ENCODE measurements around the gene MOB3A. TPM values are rescaled to one million over a fixed set of nuclear protein-coding genes. Genes with fewer than 3 reads are reported as not detected.

MOB3A gene
- total and polyA plus RNA-seq, 12 donors: 5.5 to 54.0 (median 37.1) TPM

GRCh38 chr19:2021453-2022140 lies 74.5 kb downstream of the MOB3A start:
- no peak overlapping the region for H3K4me3 ChIP-seq
- no peaks in the 10 kb centered on the region for H3K27me3 ChIP-seq
- peaks cover 0 to under 1% of the 10 kb centered on the region in 2 donors for H3K4me1 ChIP-seq (replicated peaks in 1 of 2)
- no peaks in the 10 kb centered on the region for H3K36me3 ChIP-seq (replicated peaks in 1 of 2)
- WGBS, 4 donors: 66 to 74% (median 70%) methylated on average over 3 to 4 of the region's 4 CpGs
- TF ChIP-seq POLR2A (IDR thresholded peaks at IDR 0.05): no peak
- intact Hi-C loops (cut with DNase I): no loop called here
- H3K27ac ChIP-seq: no peak overlapping the region
- DNase-seq: no peak
- peaks cover 0 to 5% (median 0%) of the 10 kb centered on the region in 3 donors for H3K9me3 ChIP-seq (replicated peaks in 1 of 3)

Small RNAs within 50 kb of the gene (small RNA-seq; reads per million reads assigned to genes)
- 0 reads per million in 2 donors for gene AC007136.1

Other genes with a start within 250 kb of the MOB3A start
- gene REXO1, start 247.8 kb downstream of the MOB3A start, total RNA-seq: 10 to 100 TPM in 8 of 9 donors, 1 to 10 TPM in 1; 9.3 to 98.8 (median 30.9) TPM
- gene REXO1, start 247.8 kb downstream of the MOB3A start, polyA plus RNA-seq: 100 to 1,000 TPM in 2 of 3 donors, 10 to 100 TPM in 1; 18.4 to 155 (median 150) TPM
- 10 to 100 TPM in 7 of 9 donors, 1 to 10 TPM in 2; 4.2 to 28.1 (median 16.3) TPM for gene KLF16, start 232.7 kb downstream of the MOB3A start, total RNA-seq
- gene KLF16, start 232.7 kb downstream of the MOB3A start, polyA plus RNA-seq: 10 to 100 TPM in 1 of 3 donors, 1 to 10 TPM in 2; 2.0 to 12.9 (median 6.9) TPM
- gene ABHD17A, start 210.8 kb downstream of the MOB3A start, total RNA-seq: 100 to 1,000 TPM in 4 of 9 donors, 10 to 100 TPM in 5; 51.8 to 145 (median 93.3) TPM
- gene ABHD17A, start 210.8 kb downstream of the MOB3A start, polyA plus RNA-seq: 100 to 1,000 TPM in 2 of 3 donors, 1 to 10 TPM in 1; 2.5 to 235 (median 195) TPM
- 10 to 100 TPM in 3 of 9 donors, 1 to 10 TPM in 6; 1.7 to 29.6 (median 9.0) TPM for gene ADAT3, start 190.9 kb downstream of the MOB3A start, total RNA-seq
- 1 to 10 TPM in 2 of 3 donors, not detected in 1; 8.1 to 8.3 TPM for gene ADAT3, start 190.9 kb downstream of the MOB3A start, polyA plus RNA-seq
- 100 to 1,000 TPM in 3 of 9 donors, 10 to 100 TPM in 6; 17.7 to 192 (median 74.7) TPM for gene SCAMP4, start 190.9 kb downstream of the MOB3A start, total RNA-seq
- 10 to 100 TPM; 13.5 to 43.8 (median 22.7) TPM for gene SCAMP4, start 190.9 kb downstream of the MOB3A start, polyA plus RNA-seq
- 10 to 100 TPM; 43.3 to 83.4 (median 71.2) TPM for gene CSNK1G2, start 155.2 kb downstream of the MOB3A start, total RNA-seq
- gene CSNK1G2, start 155.2 kb downstream of the MOB3A start, polyA plus RNA-seq: 100 to 1,000 TPM in 2 of 3 donors, 10 to 100 TPM in 1; 30.0 to 120 (median 100) TPM
- gene BTBD2, start 80.6 kb downstream of the MOB3A start, total RNA-seq: 100 to 1,000 TPM in 1 of 9 donors, 10 to 100 TPM in 8; 25.6 to 122 (median 81.7) TPM
- 10 to 100 TPM; 11.8 to 87.5 (median 57.7) TPM for gene BTBD2, start 80.6 kb downstream of the MOB3A start, polyA plus RNA-seq
- gene MKNK2, start 45.1 kb downstream of the MOB3A start, total RNA-seq: 100 to 1,000 TPM in 8 of 9 donors, 10 to 100 TPM in 1; 25.5 to 440 (median 171) TPM
- 100 to 1,000 TPM in 2 of 3 donors, 10 to 100 TPM in 1; 30.4 to 238 (median 140) TPM for gene MKNK2, start 45.1 kb downstream of the MOB3A start, polyA plus RNA-seq
- 1 to 10 TPM in 7 of 9 donors, under 1 TPM in 2; 0.69 to 8.7 (median 2.3) TPM for gene IZUMO4, start 589 bp upstream of the MOB3A start, total RNA-seq
- 10 to 100 TPM in 2 of 3 donors, 1 to 10 TPM in 1; 2.6 to 24.6 (median 17.4) TPM for gene IZUMO4, start 589 bp upstream of the MOB3A start, polyA plus RNA-seq
- 100 to 1,000 TPM in 8 of 9 donors, 10 to 100 TPM in 1; 51.3 to 193 (median 122) TPM for gene AP3D1, start 55.2 kb upstream of the MOB3A start, total RNA-seq
- gene AP3D1, start 55.2 kb upstream of the MOB3A start, polyA plus RNA-seq: 100 to 1,000 TPM in 2 of 3 donors, 10 to 100 TPM in 1; 88.7 to 133 (median 120) TPM
- 10 to 100 TPM in 7 of 9 donors, 1 to 10 TPM in 2; 4.2 to 98.9 (median 16.4) TPM for gene DOT1L, start 67.6 kb upstream of the MOB3A start, total RNA-seq
- 10 to 100 TPM in 2 of 3 donors, 1 to 10 TPM in 1; 6.8 to 39.2 (median 13.6) TPM for gene DOT1L, start 67.6 kb upstream of the MOB3A start, polyA plus RNA-seq
- 10 to 100 TPM; 58.1 to 89.5 (median 72.1) TPM for gene PLEKHJ1, start 140.0 kb upstream of the MOB3A start, total RNA-seq
- gene PLEKHJ1, start 140.0 kb upstream of the MOB3A start, polyA plus RNA-seq: 10 to 100 TPM; 18.1 to 82.9 (median 69.7) TPM
- gene SF3A2, start 140.5 kb upstream of the MOB3A start, total RNA-seq: 10 to 100 TPM in 8 of 9 donors, 1 to 10 TPM in 1; 8.8 to 64.3 (median 27.0) TPM
- 100 to 1,000 TPM in 1 of 3 donors, 10 to 100 TPM in 1, 1 to 10 TPM in 1; 3.9 to 110 (median 52.7) TPM for gene SF3A2, start 140.5 kb upstream of the MOB3A start, polyA plus RNA-seq
- 1 to 10 TPM in 2 of 9 donors, under 1 TPM in 4, not detected in 3; 0.36 to 1.5 (median 0.68) TPM for gene AMH, start 153.0 kb upstream of the MOB3A start, total RNA-seq
- gene AMH, start 153.0 kb upstream of the MOB3A start, polyA plus RNA-seq: 1 to 10 TPM in 2 of 3 donors, not detected in 1; 1.8 to 4.6 TPM
- 1 to 10 TPM in 1 of 9 donors, under 1 TPM in 2, not detected in 6; 0.54 to 1.2 (median 0.84) TPM for gene JSRP1, start 160.1 kb upstream of the MOB3A start, total RNA-seq
- gene JSRP1, start 160.1 kb upstream of the MOB3A start, polyA plus RNA-seq: 1 to 10 TPM in 1 of 3 donors, under 1 TPM in 2; 0.71 to 1.1 (median 0.82) TPM
- 1 to 10 TPM in 6 of 9 donors, under 1 TPM in 2, not detected in 1; 0.43 to 3.2 (median 1.5) TPM for gene PEAK3, start 185.8 kb upstream of the MOB3A start, total RNA-seq
- gene PEAK3, start 185.8 kb upstream of the MOB3A start, polyA plus RNA-seq: under 1 TPM; 0.05 to 0.56 (median 0.27) TPM
- gene LINGO3, start 211.8 kb upstream of the MOB3A start, total RNA-seq: under 1 TPM in 1 of 9 donors, not detected in 8; 0.11 TPM
- not detected for gene LINGO3, start 211.8 kb upstream of the MOB3A start, polyA plus RNA-seq
- gene LSM7, start 232.3 kb upstream of the MOB3A start, total RNA-seq: 100 to 1,000 TPM in 3 of 9 donors, 10 to 100 TPM in 6; 50.5 to 122 (median 74.6) TPM
- gene LSM7, start 232.3 kb upstream of the MOB3A start, polyA plus RNA-seq: 100 to 1,000 TPM in 2 of 3 donors, 10 to 100 TPM in 1; 24.1 to 355 (median 341) TPM
- gene SPPL2B, start 232.4 kb upstream of the MOB3A start, total RNA-seq: 10 to 100 TPM; 12.3 to 71.0 (median 28.6) TPM
- 100 to 1,000 TPM in 1 of 3 donors, 10 to 100 TPM in 1, 1 to 10 TPM in 1; 3.9 to 208 (median 72.9) TPM for gene SPPL2B, start 232.4 kb upstream of the MOB3A start, polyA plus RNA-seq

Data from adrenal gland (tissue), 12 donors.